Fibroblast of skin of abdomen (primary cell): Measurements from ENCODE around the gene EXTL2. TPM values are rescaled to one million over a fixed set of nuclear protein-coding genes. Genes with fewer than 3 reads are reported as not detected.
"Not testable (repeated sequence)": the region's sequence is repeated elsewhere in the genome, so short reads cannot be mapped to it uniquely, and the experiment has no call there.

Experiments
- DNase-seq: peaks from one replicate; pipeline ENCODE4 v3.0.0-alpha.2; 2013
- polyA plus RNA-seq, 2 experiments: library from polyadenylated mRNA; unstranded; fragments of 120-200 nt; gene quantifications; one replicate each; pipeline ENCODE4 v1.2.1, GENCODE V29; 2013; ENCODE audit not compliant: insufficient read length in 2 of 2

The EXTL2 gene, protein sequence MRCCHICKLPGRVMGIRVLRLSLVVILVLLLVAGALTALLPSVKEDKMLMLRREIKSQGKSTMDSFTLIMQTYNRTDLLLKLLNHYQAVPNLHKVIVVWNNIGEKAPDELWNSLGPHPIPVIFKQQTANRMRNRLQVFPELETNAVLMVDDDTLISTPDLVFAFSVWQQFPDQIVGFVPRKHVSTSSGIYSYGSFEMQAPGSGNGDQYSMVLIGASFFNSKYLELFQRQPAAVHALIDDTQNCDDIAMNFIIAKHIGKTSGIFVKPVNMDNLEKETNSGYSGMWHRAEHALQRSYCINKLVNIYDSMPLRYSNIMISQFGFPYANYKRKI
- 39.7 TPM for polyA plus RNA-seq (2013, experiment 1 of 2; ENCODE audit: insufficient read length)
- 40.8 TPM for polyA plus RNA-seq (2013, experiment 2 of 2; ENCODE audit: insufficient read length)

- peak; percentile 74 for DNase-seq
Measured at GRCh38 chr1:100894603-100895539, at the start of gene EXTL2. EXTL2 (minus strand) TSS chr1:100894842; CDS start chr1:100888757, 6,085 bp downstream.

DNA sequence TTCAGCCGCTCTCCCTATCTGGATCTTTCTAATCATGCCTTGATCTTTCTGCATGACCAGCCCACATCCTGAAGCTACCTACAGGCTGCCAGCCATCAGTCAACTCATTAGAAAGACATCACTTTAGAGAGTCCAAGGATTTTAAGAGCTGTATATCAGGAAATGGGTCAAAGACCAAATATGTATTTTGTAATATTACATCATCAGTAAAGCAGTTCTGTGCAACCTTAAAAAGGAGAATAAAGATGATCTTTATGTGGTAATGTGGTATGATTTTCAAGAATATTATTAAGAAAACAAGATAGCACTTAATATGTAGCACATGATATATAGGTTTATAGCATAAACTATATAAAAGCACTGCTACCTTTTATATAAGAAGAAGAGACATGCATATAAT, 48.9 kb upstream of the EXTL2 start:
- no peak for DNase-seq

DNA sequence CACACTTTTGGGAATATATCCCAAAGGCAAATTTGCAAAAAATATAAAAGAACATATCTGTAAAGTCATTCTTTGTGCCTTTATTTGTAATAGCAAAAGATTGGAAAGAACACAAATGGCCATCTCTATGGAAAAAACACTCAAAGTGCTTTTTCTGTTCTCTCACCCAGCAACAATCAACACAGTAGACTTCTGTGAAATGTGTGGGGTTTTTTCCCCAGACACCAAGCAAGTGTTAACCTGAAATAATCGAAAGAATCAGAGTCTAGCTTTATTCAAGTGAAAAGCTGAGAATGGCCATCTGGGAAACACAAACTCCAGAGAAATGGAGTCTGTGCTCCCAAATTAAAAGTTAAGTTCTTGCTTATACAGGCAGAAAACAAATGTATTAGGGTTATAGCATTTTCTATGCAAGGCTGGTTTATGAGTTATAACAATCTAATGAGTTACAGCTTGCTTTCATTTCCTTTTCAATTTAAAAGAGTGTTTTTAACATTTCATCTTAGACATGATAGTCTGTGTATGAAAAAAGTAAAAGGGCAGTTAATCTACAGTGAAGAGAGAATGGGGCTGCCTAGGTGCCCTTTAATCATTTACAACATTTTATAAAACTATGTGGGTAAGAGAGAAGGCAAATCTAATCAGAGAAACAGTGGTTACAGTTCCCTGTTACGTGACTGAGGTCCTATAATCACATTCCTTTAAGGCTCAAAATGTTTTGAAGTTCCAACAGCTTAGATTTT, 47.8 kb upstream of the EXTL2 start:
- DNase-seq = no peak

GRCh38 chr1:100941580-100942216, 47.1 kb upstream of the EXTL2 start:
- no peak for DNase-seq

DNA sequence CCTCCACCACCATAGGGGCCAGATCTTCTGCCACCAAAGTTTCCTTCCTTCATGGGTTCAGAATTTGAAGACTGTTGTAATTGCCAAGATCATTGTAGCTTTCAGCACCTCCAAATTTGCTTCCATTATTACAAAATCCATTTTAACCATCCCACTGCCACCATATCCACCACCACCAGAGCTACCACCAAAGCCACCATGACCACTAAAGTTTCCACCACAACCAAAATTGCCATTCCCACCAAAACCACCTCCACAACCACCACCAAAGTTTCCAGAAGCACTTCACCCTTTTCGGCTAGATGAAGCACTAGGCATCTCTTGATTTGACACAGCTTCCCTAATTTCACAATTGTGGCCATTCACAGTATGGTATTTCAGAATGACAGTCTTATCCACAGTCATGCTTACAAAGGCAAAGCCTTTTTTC, 46.5 kb upstream of the EXTL2 start:
- no peak for DNase-seq

GRCh38 chr1:100936194-100936967, 41.7 kb upstream of the EXTL2 start:
- DNase-seq = no peak

GRCh38 chr1:100933555-100933954, 38.9 kb upstream of the EXTL2 start:
- DNase-seq = not testable (repeated sequence)

- no peak for DNase-seq
Measured at GRCh38 chr1:100931716-100932115, 37.1 kb upstream of the EXTL2 start.

- no peak for DNase-seq
Measured at GRCh38 chr1:100930494-100930893, 35.9 kb upstream of the EXTL2 start.

DNA sequence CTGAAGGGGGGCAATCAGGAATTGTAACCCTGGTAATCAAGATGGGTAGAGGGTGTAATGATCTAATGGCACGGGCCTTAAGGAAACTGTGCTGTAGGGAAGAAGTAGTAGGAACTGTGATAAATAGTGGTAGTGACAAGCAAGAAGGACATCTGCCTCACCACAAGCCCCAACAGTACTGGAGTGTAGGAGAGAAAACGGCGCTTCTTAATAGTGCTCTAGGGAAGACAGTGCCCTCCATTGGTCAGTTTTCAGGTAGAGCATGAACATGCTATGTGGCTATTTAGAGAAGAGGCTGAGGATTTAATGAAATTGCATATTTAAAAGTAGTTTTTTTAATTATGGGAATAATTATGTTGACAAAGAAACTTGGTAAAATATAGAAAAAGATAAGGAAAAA, 33.5 kb upstream of the EXTL2 start:
- no peak for DNase-seq

DNA sequence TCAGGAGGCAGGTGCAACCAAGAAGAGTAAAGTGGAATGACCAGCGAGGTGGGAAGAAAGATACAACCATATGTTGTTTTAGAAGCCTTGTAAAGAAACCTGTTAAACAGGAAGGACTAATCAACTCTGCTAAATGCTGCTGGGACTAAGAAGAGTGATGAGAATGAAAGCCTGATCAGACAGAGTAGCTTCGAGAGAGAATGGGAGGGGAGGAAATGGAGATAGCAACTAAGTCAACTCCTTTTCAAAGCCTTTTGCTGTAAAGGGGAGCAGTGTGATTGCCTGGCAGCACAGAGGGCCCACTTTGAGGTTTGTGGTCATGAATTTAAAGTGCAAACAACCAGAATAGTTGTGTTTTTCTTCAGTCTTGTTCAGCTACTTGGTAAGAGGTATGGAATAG, 32.6 kb upstream of the EXTL2 start:
- no peak for DNase-seq

- DNase-seq = no peak
Measured at GRCh38 chr1:100926240-100926639, 31.6 kb upstream of the EXTL2 start.

DNA sequence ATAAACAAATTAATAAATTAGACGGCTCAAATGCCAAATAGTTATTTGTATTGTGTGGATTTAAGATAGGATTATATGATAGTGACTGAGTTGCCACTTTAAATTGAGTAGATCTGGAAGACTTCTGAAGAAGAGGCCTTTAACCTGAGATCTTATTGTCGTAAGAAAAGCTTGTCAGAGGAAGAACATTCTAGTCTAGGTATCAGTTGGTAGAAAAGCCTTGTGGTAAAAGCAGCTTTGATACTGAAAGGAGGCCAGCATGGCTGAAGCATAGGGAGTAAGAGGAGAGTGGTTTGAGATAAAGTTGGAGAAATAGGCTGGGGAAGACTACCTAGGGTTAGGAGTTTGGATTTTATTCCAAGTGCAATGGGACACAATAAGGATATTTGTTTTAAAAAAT, 30.3 kb upstream of the EXTL2 start:
- no peak for DNase-seq

GRCh38 chr1:100924212-100924611, 29.6 kb upstream of the EXTL2 start:
- DNase-seq = peak; percentile 59

DNA sequence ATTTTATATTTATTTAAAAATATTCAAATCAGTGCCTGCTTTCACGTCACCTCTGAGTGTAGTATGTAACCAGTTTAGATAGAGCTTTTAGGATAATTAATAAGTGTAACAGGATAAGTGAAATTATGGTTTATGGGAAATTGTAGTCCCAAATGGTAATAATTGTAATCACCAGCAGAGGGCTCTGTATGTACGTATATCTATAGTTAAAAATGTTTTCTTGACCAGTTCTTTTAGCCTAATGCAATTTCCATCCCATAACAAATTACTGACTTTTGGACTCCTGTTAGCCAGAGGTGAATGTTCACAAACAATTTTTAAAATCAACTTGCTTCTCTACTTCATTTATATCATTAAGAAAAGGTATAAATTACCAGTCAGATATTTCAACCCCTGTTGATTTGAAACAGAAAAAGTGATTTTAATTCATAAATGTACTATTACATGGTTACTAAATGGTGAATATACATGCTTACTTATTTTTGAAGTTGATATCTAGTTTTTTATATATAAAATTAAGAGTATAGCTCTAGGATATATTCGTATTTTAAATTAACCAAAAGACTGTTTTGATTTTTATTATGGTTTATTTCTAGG, 26.6 kb upstream of the EXTL2 start:
- peak; percentile 49 for DNase-seq

GRCh38 chr1:100912019-100912418, 17.4 kb upstream of the EXTL2 start:
- no peak for DNase-seq

DNA sequence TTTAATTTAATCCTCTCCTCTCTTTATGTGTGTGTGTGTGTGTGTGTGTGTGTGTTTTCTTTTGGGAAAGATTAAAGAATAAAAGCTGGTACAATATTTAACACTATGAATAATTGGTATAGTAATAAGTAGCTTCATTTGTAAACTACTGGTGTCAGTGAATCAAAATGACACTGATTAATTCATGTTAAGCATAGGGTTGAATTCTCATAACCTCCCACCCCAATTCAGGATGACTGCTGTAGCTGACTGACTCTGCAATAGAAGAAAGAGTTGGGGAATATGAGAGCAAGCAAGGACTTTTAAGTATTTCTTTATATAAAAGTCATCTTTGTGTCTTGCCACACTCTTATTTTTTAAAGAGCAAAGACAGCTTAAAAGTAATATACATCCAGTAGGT, 14.4 kb upstream of the EXTL2 start:
- no peak for DNase-seq

DNA sequence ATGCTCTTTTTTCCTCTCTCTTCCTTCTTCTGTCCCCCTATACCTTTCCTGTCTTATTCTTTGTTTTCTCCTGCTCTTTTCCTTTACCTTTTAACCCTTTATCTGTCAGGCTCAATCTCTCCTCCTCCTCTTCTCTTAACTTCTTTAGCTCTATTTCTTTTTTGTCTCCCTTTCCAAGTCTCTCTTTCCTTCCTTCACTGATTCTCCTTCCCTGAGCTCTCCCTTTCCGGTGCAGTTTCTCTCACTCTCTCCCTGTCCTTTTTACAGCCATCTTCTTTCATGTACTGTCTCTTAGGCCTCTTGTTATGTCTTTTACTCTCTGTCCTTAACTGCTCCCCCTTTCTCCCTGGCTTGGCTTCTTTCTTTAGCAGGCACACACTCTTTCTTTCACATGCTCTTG, 13.2 kb upstream of the EXTL2 start:
- no peak for DNase-seq

DNA sequence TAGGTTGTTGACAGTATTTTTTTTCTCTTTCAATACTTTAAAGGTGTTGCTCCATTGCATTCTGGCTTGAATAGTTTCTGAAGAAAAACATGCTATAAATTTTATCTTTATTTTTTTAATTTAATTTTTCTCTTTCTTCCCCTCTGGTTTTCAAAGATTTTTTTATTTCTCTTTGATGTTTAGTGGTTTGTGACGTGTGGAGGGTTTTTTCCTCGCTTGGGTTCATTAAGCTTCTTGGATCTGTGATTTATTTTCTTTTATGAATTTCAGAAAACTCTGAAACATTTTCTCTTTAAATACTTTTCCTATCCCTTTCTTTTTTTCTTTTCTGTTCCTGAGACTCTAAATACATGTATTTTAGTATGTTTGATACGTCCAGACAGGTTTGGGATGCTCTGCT, 10.5 kb upstream of the EXTL2 start:
- DNase-seq = no peak

- DNase-seq = no peak
Measured at GRCh38 chr1:100904528-100904927, 9.9 kb upstream of the EXTL2 start.

DNA sequence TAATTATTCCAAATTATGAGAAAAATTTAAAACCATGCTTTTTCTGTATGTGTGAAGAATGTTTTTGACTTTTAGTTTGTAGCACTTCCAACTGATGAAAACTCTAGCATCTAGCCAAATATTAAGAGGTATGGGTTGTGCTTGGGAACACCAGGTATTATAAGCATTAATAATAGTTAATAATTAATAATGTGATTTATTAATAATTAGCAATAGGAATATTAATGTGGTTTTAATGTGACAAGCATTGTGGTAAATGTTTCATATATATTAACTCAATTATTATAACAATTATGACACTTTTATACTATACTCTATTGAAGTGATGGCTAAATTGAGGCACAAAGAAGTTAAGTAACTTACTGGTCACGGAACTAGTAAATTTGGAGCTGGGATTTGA, 9.1 kb upstream of the EXTL2 start:
- no peak for DNase-seq
